Upper lobe of left lung (tissue), 6 donors: ENCODE results near the gene SMLR1. TPM values are rescaled to one million over a fixed set of nuclear protein-coding genes. Genes with fewer than 3 reads are reported as not detected.
A peak's percentile ranks its signal among the peaks of the same experiment; 100 is the strongest.

Experiments
- ATAC-seq, 2 donors: fragments of 200-7000 bp; cut with Tn5 transposase; one replicate each; pipeline ENCODE4 v1.9.1; 2022; ENCODE audit warnings: mild to moderate bottlenecking in 2 of 2, moderate library complexity in 2 of 2; ENCODE audit not compliant: low FRiP score in 2 of 2
- DNase-seq, 2 donors: peaks; one replicate each; pipeline ENCODE4 v3.0.0-alpha.2; 2019 to 2020
- H3K27ac ChIP-seq, 4 donors: fragments of 200-600 bp; sonication (generic); one replicate each; pipeline ENCODE4 v1.5.1; 2016 to 2019
- H3K27me3 ChIP-seq, 4 donors: fragments of 200-600 bp; sonication (generic); one replicate each; pipeline ENCODE4 v1.5.1; 2017 to 2019
- H3K36me3 ChIP-seq, 4 donors: fragments of 200-600 bp; sonication (generic); one replicate each; pipeline ENCODE4 v1.5.1; 2016 to 2019
- H3K4me1 ChIP-seq, 4 donors: fragments of 200-600 bp; sonication (generic); one replicate each; pipeline ENCODE4 v1.5.1; 2018 to 2019
- H3K4me3 ChIP-seq, 4 donors: fragments of 200-600 bp; sonication (generic); one replicate each; pipeline ENCODE4 v1.5.1; 2017 to 2019; ENCODE audit warnings: mild to moderate bottlenecking in 2 of 4, moderate library complexity in 1 of 4
- H3K9me3 ChIP-seq, 4 donors: fragments of 200-600 bp; sonication (generic); one replicate each; pipeline ENCODE4 v1.5.1; 2018 to 2019
- CTCF ChIP-seq, 6 experiments: fragments of 450-650 bp in 4 of 6; fragments of 200-600 bp in 2 of 6; sonication (generic) in 2 of 6; IDR thresholded peaks; one replicate each; pipeline ENCODE4 v1.5.1; 2016 to 2019; ENCODE audit warnings: antibody characterized with exemption in 6 of 6
- EP300 ChIP-seq, 4 donors: sonication (generic); formaldehyde crosslinking; IDR thresholded peaks; one replicate each; pipeline ENCODE4 v1.5.1; 2017; ENCODE audit warnings: antibody characterized with exemption in 4 of 4, control low read depth in 2 of 4
- POLR2A ChIP-seq, 4 donors: fragments of 450-650 bp; IDR thresholded peaks; one replicate each; pipeline ENCODE4 v1.5.1; 2016 to 2017; ENCODE audit warnings: antibody characterized with exemption in 4 of 4, mild to moderate bottlenecking in 2 of 4
- POLR2AphosphoS5 ChIP-seq, 2 donors: sonication (generic); formaldehyde crosslinking; IDR thresholded peaks; one replicate each; pipeline ENCODE4 v1.5.1; 2017; ENCODE audit warnings: antibody characterized with exemption in 2 of 2
- WGBS, 2 donors: methylation state at CpG; one replicate each; pipeline ENCODE4 v1.1.5; 2017 to 2018; 5-methylcytosine and 5-hydroxymethylcytosine counted together
- total RNA-seq, 6 donors: library from RNA; depleted of rRNA in 4 of 6; stranded (reverse); fragments of >200 nt in 4 of 6; gene quantifications; one replicate each; pipeline versions ENCODE4 v1.1.0 to v1.2.1, GENCODE V29; 2016 to 2021
- donor health status: DM: no; HTN: no; CAD: no; lungs with moderate emphysema.
- donor health status: DM: no; HTN: yes; CAD: no; lungs with severe emphysema.

Gene SMLR1
- under 1 TPM in 1 of 6 donors, not detected in 5; 0.33 TPM for total RNA-seq

- no peaks in the 10 kb centered on the region for H3K4me1 ChIP-seq
- no peak for ATAC-seq
- 75 to 85% methylated on average over 10 to 11 of the region's 11 CpGs for WGBS, 2 donors
- no peak for TF ChIP-seq EP300 (IDR thresholded peaks at IDR 0.05)
- TF ChIP-seq POLR2A (IDR thresholded peaks at IDR 0.05), result no peak
- TF ChIP-seq POLR2AphosphoS5 (IDR thresholded peaks at IDR 0.05), result no peak
- TF ChIP-seq CTCF (IDR thresholded peaks at IDR 0.05), result no peak
- H3K4me3 ChIP-seq, result no peak within 1 kb of the TSS
- H3K27me3 ChIP-seq, result no peaks in the 10 kb centered on the region
- DNase-seq, result no peak
- no peak within 1 kb of the TSS for H3K27ac ChIP-seq
- no peaks in the 10 kb centered on the region for H3K9me3 ChIP-seq
- no peaks in the 10 kb centered on the region for H3K36me3 ChIP-seq
Measured at GRCh38 chr6:130827247-130828149, at the start of gene SMLR1. SMLR1 (plus strand) TSS chr6:130827406; CDS start chr6:130827414, 8 bp downstream.

GRCh38 chr6:130778946-130779657, 48.1 kb upstream of the SMLR1 start:
- TF ChIP-seq CTCF (IDR thresholded peaks at IDR 0.05) (no peak), POLR2A (IDR thresholded peaks at IDR 0.05) (no peak), POLR2AphosphoS5 (IDR thresholded peaks at IDR 0.05) (no peak), EP300 (IDR thresholded peaks at IDR 0.05) (no peak)
- DNase-seq, result no peak
- 62 to 66% methylated on average over 7 of the region's 7 CpGs for WGBS, 2 donors
- Histone ChIP-seq H3K4me1 (no peaks in the 10 kb centered on the region), H3K4me3 (no peak overlapping the region), H3K9me3 (no peaks in the 10 kb centered on the region), H3K27me3 (no peaks in the 10 kb centered on the region), H3K27ac (no peak overlapping the region), H3K36me3 (no peaks in the 10 kb centered on the region)
- peak in 1 of 2 donors; percentile 69 for ATAC-seq

GRCh38 chr6:130779658-130780033, 47.6 kb upstream of the SMLR1 start:
- Histone ChIP-seq H3K4me3 (no peak overlapping the region), H3K4me1 (no peaks in the 10 kb centered on the region), H3K27ac (no peak overlapping the region), H3K36me3 (no peaks in the 10 kb centered on the region), H3K27me3 (no peaks in the 10 kb centered on the region), H3K9me3 (no peaks in the 10 kb centered on the region)
- 52 to 70% methylated on average over 4 of the region's 4 CpGs for WGBS, 2 donors
- no peak for DNase-seq
- ATAC-seq, result no peak
- TF ChIP-seq POLR2AphosphoS5 (IDR thresholded peaks at IDR 0.05) (no peak), POLR2A (IDR thresholded peaks at IDR 0.05) (no peak), CTCF (IDR thresholded peaks at IDR 0.05) (no peak), EP300 (IDR thresholded peaks at IDR 0.05) (no peak)

- Histone ChIP-seq H3K4me1 (no peaks in the 10 kb centered on the region), H3K4me3 (no peak overlapping the region), H3K27ac (no peak overlapping the region), H3K27me3 (no peaks in the 10 kb centered on the region), H3K36me3 (no peaks in the 10 kb centered on the region), H3K9me3 (no peaks in the 10 kb centered on the region)
- ATAC-seq (no peak), DNase-seq (no peak)
- TF ChIP-seq CTCF (IDR thresholded peaks at IDR 0.05) (no peak), POLR2A (IDR thresholded peaks at IDR 0.05) (no peak), EP300 (IDR thresholded peaks at IDR 0.05) (no peak), POLR2AphosphoS5 (IDR thresholded peaks at IDR 0.05) (no peak)
- WGBS, 2 donors, result 68 to 76% methylated on average over 1 of the region's 1 CpG
Measured at GRCh38 chr6:130780122-130780521, 47.1 kb upstream of the SMLR1 start.
